CD4-positive, alpha-beta memory T cell (primary cell): ENCODE results near the gene PTPRJ. TPM values are rescaled to one million over a fixed set of nuclear protein-coding genes. Genes with fewer than 3 reads are reported as not detected.
A peak's percentile ranks its signal among the peaks of the same experiment; 100 is the strongest.

Experiments
- CTCF ChIA-PET: fragments of 350-600 bp; sonication (Branson Sonifier 250); formaldehyde crosslinking; loops from one replicate; lab custom pipeline; 2021; ENCODE audit warnings: inconsistent platforms; ENCODE audit not compliant: partially characterized antibody; lab: Charles Lee
- POLR2A ChIA-PET: fragments of 350-600 bp; sonication (Branson Sonifier 250); formaldehyde crosslinking; loops from one replicate; lab custom pipeline; 2021; ENCODE audit not compliant: partially characterized antibody; lab: Charles Lee
- DNase-seq, 5 donors: peaks; one replicate each; pipeline versions ENCODE4 v3.0.0 to v3.0.0-alpha.2; 2020 to 2022; ENCODE audit warnings: mixed read lengths in 1 of 5
- H3K27ac ChIP-seq: one replicate; pipeline ENCODE4 v1.7.0; 2013; ENCODE audit warnings: low read depth, low read length
- H3K27me3 ChIP-seq: 2 replicates; pipeline ENCODE4 v1.7.0; 2013; ENCODE audit warnings: mild to moderate bottlenecking, low read length, moderate library complexity; ENCODE audit not compliant: insufficient read depth
- H3K36me3 ChIP-seq: 2 replicates; pipeline ENCODE4 v1.7.0; 2013; ENCODE audit warnings: mild to moderate bottlenecking, low read length, moderate library complexity; ENCODE audit not compliant: insufficient read depth
- H3K4me1 ChIP-seq: 2 replicates; pipeline ENCODE4 v1.7.0; 2013; ENCODE audit warnings: mild to moderate bottlenecking, low read length, moderate library complexity; ENCODE audit not compliant: insufficient read depth
- H3K4me3 ChIP-seq, 2 donors: one replicate each; pipeline ENCODE4 v1.7.0; 2013; ENCODE audit warnings: low read length in 2 of 2, mild to moderate bottlenecking in 1 of 2
- H3K9me3 ChIP-seq, 2 donors: one replicate each; pipeline ENCODE4 v1.7.0; 2013; ENCODE audit warnings: low read length in 2 of 2, control low read depth in 1 of 2; ENCODE audit not compliant: control insufficient read depth in 1 of 2
- H3K27ac Mint-ChIP-seq, 7 donors: one replicate each; pipeline ENCODE4 v1.8.0; 2020 to 2021; ENCODE audit warnings: mixed read lengths in 7 of 7, mild to moderate bottlenecking in 6 of 7, inconsistent platforms in 3 of 7, moderate library complexity in 3 of 7
- H3K27me3 Mint-ChIP-seq, 2 donors: one replicate each; pipeline ENCODE4 v1.8.0; 2020 to 2021; ENCODE audit warnings: mixed read lengths in 2 of 2
- H3K36me3 Mint-ChIP-seq, 2 donors: one replicate each; pipeline ENCODE4 v1.8.0; 2020 to 2021; ENCODE audit warnings: mixed read lengths in 2 of 2, inconsistent platforms in 1 of 2, mild to moderate bottlenecking in 1 of 2
- H3K4me1 Mint-ChIP-seq, 4 donors: one replicate each; pipeline ENCODE4 v1.8.0; 2020 to 2021; ENCODE audit warnings: mixed read lengths in 4 of 4, mild to moderate bottlenecking in 1 of 4
- H3K4me3 Mint-ChIP-seq, 8 donors: one replicate each; pipeline ENCODE4 v1.8.0; 2020 to 2021; ENCODE audit warnings: mixed read lengths in 8 of 8, mild to moderate bottlenecking in 7 of 8, moderate library complexity in 6 of 8, inconsistent platforms in 3 of 8
- H3K9me3 Mint-ChIP-seq, 8 donors: one replicate each; pipeline ENCODE4 v1.8.0; 2020 to 2021; ENCODE audit warnings: mixed read lengths in 8 of 8, mild to moderate bottlenecking in 5 of 8, inconsistent platforms in 3 of 8, moderate library complexity in 1 of 8
- intact Hi-C: fragments of 100-400 bp; cut with micrococcal nuclease; formaldehyde crosslinking; loops from one replicate; pipeline ENCODE4 v1.15.1; 2023
- polyA plus RNA-seq, 2 donors: library from polyadenylated mRNA; unstranded; fragments of 300-500 nt; fragmentation: Illumina TruSeq; gene quantifications; one replicate each; pipeline ENCODE4 v1.2.3, GENCODE V29; 2021
- total RNA-seq, 2 experiments: library from RNA; stranded (reverse); gene quantifications; one replicate each; pipeline ENCODE4 v1.2.3, GENCODE V29; 2021

The PTPRJ gene
- total and polyA plus RNA-seq, 4 experiments from 2014 or later, result 3.3 to 57.9 (median 37.2) TPM

GRCh38 chr11:48079596-48079995 is 99.2 kb downstream of the PTPRJ start:
- H3K4me3 Mint-ChIP-seq, result no peak overlapping the region
- no peaks in the 10 kb centered on the region for H3K27me3 Mint-ChIP-seq
- no peaks in the 10 kb centered on the region for H3K9me3 Mint-ChIP-seq
- no peak for DNase-seq
- ChIA-PET POLR2A (interaction anchor here (0.6 to 0.7 kb wide), 2 partner anchors 24 to 79 kb away, joined by 3 read pairs; no protein-coding TSS in a partner anchor), CTCF (interaction anchor here (0.7 kb wide), 1 partner anchor 38 kb away, joined by 3 read pairs; no protein-coding TSS in a partner anchor)
- H3K27ac Mint-ChIP-seq, result peak overlapping the region in 2 of 7 donors; percentile 48 to 59
- Histone ChIP-seq H3K36me3 (no peaks in the 10 kb centered on the region), H3K27ac (no peak overlapping the region), H3K9me3 (no peaks in the 10 kb centered on the region), H3K27me3 (no peaks in the 10 kb centered on the region), H3K4me3 (no peak overlapping the region), H3K4me1 (peaks cover 11% of the 10 kb centered on the region)
- intact Hi-C loops, result no loop called here
- H3K36me3 Mint-ChIP-seq, result peaks cover 4 to 22% of the 10 kb centered on the region in 2 donors
- peaks cover 22 to 56% (median 43%) of the 10 kb centered on the region in 4 donors for H3K4me1 Mint-ChIP-seq

GRCh38 chr11:48080301-48080861 is 100.0 kb downstream of the PTPRJ start:
- H3K4me3 Mint-ChIP-seq, result peak overlapping the region in 1 of 8 donors; percentile 10
- peaks cover 9% of the 10 kb centered on the region for H3K4me1 ChIP-seq
- POLR2A ChIA-PET, result no interaction called here
- no peak overlapping the region for H3K4me3 ChIP-seq
- H3K36me3 ChIP-seq, result no peaks in the 10 kb centered on the region
- H3K27me3 ChIP-seq, result no peaks in the 10 kb centered on the region
- H3K9me3 ChIP-seq, result no peaks in the 10 kb centered on the region
- H3K27me3 Mint-ChIP-seq, result no peaks in the 10 kb centered on the region
- H3K27ac ChIP-seq, result no peak overlapping the region
- H3K4me1 Mint-ChIP-seq, result peaks cover 20 to 51% (median 40%) of the 10 kb centered on the region in 4 donors
- H3K9me3 Mint-ChIP-seq, result no peaks in the 10 kb centered on the region
- peak overlapping the region in 5 of 7 donors; percentile 16 to 68 (median 54) for H3K27ac Mint-ChIP-seq
- intact Hi-C loops, result no loop called here
- H3K36me3 Mint-ChIP-seq, result peaks cover 4 to 22% of the 10 kb centered on the region in 2 donors
- CTCF ChIA-PET, result interaction anchor here (0.7 to 1.5 kb wide), 3 partner anchors 28 to 146 kb away, joined by 3 to 5 read pairs (median 3); no protein-coding TSS in a partner anchor
- DNase-seq, result no peak

- no peaks in the 10 kb centered on the region for H3K27me3 ChIP-seq
- POLR2A ChIA-PET, result interaction anchor here (0.6 to 1.0 kb wide), 2 partner anchors 20 to 26 kb away, joined by 3 to 5 read pairs; no protein-coding TSS in a partner anchor
- H3K9me3 ChIP-seq, result no peaks in the 10 kb centered on the region
- Mint-ChIP-seq H3K9me3 (no peaks in the 10 kb centered on the region), H3K36me3 (peaks cover 4 to 18% of the 10 kb centered on the region in 2 donors), H3K4me3 (no peak overlapping the region), H3K27me3 (no peaks in the 10 kb centered on the region), H3K4me1 (peaks cover 19 to 47% (median 40%) of the 10 kb centered on the region in 4 donors), H3K27ac (peak overlapping the region in 2 of 7 donors; percentile 36 to 54)
- no peaks in the 10 kb centered on the region for H3K36me3 ChIP-seq
- intact Hi-C loops, result no loop called here
- no peak overlapping the region for H3K27ac ChIP-seq
- CTCF ChIA-PET, result interaction anchor here (0.7 to 1.5 kb wide), 3 partner anchors 27 to 147 kb away, joined by 3 to 5 read pairs (median 4); no protein-coding TSS in a partner anchor
- no peak overlapping the region for H3K4me3 ChIP-seq
- DNase-seq, result peak in 1 of 5 donors; percentile 43
- H3K4me1 ChIP-seq, result peaks cover 9% of the 10 kb centered on the region
These were observed 101.0 kb downstream of the PTPRJ start for GRCh38 chr11:48081151-48082010.

GRCh38 chr11:48082771-48083170 is 102.4 kb downstream of the PTPRJ start:
- Mint-ChIP-seq H3K9me3 (no peaks in the 10 kb centered on the region), H3K36me3 (peaks cover under 1 to 12% of the 10 kb centered on the region in 2 donors), H3K4me3 (no peak overlapping the region), H3K4me1 (peaks cover 22 to 57% (median 43%) of the 10 kb centered on the region in 4 donors), H3K27ac (peak overlapping the region in 1 of 7 donors; percentile 1), H3K27me3 (no peaks in the 10 kb centered on the region)
- no peak for DNase-seq
- H3K36me3 ChIP-seq, result no peaks in the 10 kb centered on the region
- no peak overlapping the region for H3K4me3 ChIP-seq
- no peaks in the 10 kb centered on the region for H3K9me3 ChIP-seq
- peaks cover 9% of the 10 kb centered on the region for H3K4me1 ChIP-seq
- POLR2A ChIA-PET, result interaction anchor here (1.5 kb wide), 1 partner anchor 49 kb away, joined by 3 read pairs; no protein-coding TSS in a partner anchor
- CTCF ChIA-PET, result interaction anchor here (1.2 to 1.5 kb wide), 2 partner anchors 25 to 148 kb away, joined by 4 to 5 read pairs; no protein-coding TSS in a partner anchor
- no peaks in the 10 kb centered on the region for H3K27me3 ChIP-seq
- no peak overlapping the region for H3K27ac ChIP-seq
- intact Hi-C loops, result no loop called here

- POLR2A ChIA-PET, result interaction anchor here (1.5 kb wide), 1 partner anchor 50 kb away, joined by 3 read pairs; no protein-coding TSS in a partner anchor
- intact Hi-C loops, result no loop called here
- H3K4me1 ChIP-seq, result peaks cover 9% of the 10 kb centered on the region
These were observed 103.1 kb downstream of the PTPRJ start for GRCh38 chr11:48083421-48083820.

GRCh38 chr11:48085688-48086087 is 105.3 kb downstream of the PTPRJ start:
- Histone ChIP-seq H3K4me1 (peaks cover 20% of the 10 kb centered on the region), H3K9me3 (no peaks in the 10 kb centered on the region), H3K4me3 (no peak overlapping the region), H3K27ac (no peak overlapping the region), H3K27me3 (no peaks in the 10 kb centered on the region), H3K36me3 (no peaks in the 10 kb centered on the region)
- ChIA-PET POLR2A (interaction anchor here (0.7 to 1.2 kb wide), 2 partner anchors 29 to 84 kb away, joined by 3 to 4 read pairs; no protein-coding TSS in a partner anchor), CTCF (interaction anchor here (0.6 to 1.5 kb wide), 2 partner anchors 22 to 463 kb away, joined by 3 to 4 read pairs; no protein-coding TSS in a partner anchor)
- DNase-seq, result no peak
- H3K4me1 Mint-ChIP-seq, result peaks cover 25 to 60% (median 41%) of the 10 kb centered on the region in 4 donors
- H3K4me3 Mint-ChIP-seq, result no peak overlapping the region
- peaks cover 1 to 7% of the 10 kb centered on the region in 2 donors for H3K36me3 Mint-ChIP-seq
- no peaks in the 10 kb centered on the region for H3K27me3 Mint-ChIP-seq
- no peaks in the 10 kb centered on the region for H3K9me3 Mint-ChIP-seq
- intact Hi-C loops, result no loop called here
- peak overlapping the region in 1 of 7 donors; percentile 37 for H3K27ac Mint-ChIP-seq

More at GRCh38 chr11:48083421-48083820, 103.1 kb downstream of the PTPRJ start:
- Mint-ChIP-seq H3K27me3 (no peaks in the 10 kb centered on the region), H3K36me3 (peaks cover 1 to 12% of the 10 kb centered on the region in 2 donors), H3K4me3 (no peak overlapping the region), H3K4me1 (peaks cover 19 to 60% (median 41%) of the 10 kb centered on the region in 4 donors), H3K27ac (no peak overlapping the region), H3K9me3 (no peaks in the 10 kb centered on the region)
- Histone ChIP-seq H3K4me3 (no peak overlapping the region), H3K27me3 (no peaks in the 10 kb centered on the region), H3K36me3 (no peaks in the 10 kb centered on the region), H3K9me3 (no peaks in the 10 kb centered on the region), H3K27ac (no peak overlapping the region)
- DNase-seq, result no peak
- CTCF ChIA-PET, result interaction anchor here (0.9 to 1.5 kb wide), 3 partner anchors 24 to 149 kb away, joined by 3 to 5 read pairs (median 4); no protein-coding TSS in a partner anchor
